ENCODE measurements around the gene PODXL.

- TF ChIP-seq CTCF (IDR thresholded peaks at IDR 0.05) (no peak), POLR2A (IDR thresholded peaks at IDR 0.05) (no peak)
Measured at GRCh38 chr7:131471250-131472004, 85.0 kb downstream of the PODXL start.

Measured in testis (tissue), 2 donors.